ENCODE measurements around the gene ZDHHC15.
"Not testable (repeated sequence)": the region's sequence is repeated elsewhere in the genome, so short reads cannot be mapped to it uniquely, and the experiment has no call there.

ZDHHC15 gene

DNA sequence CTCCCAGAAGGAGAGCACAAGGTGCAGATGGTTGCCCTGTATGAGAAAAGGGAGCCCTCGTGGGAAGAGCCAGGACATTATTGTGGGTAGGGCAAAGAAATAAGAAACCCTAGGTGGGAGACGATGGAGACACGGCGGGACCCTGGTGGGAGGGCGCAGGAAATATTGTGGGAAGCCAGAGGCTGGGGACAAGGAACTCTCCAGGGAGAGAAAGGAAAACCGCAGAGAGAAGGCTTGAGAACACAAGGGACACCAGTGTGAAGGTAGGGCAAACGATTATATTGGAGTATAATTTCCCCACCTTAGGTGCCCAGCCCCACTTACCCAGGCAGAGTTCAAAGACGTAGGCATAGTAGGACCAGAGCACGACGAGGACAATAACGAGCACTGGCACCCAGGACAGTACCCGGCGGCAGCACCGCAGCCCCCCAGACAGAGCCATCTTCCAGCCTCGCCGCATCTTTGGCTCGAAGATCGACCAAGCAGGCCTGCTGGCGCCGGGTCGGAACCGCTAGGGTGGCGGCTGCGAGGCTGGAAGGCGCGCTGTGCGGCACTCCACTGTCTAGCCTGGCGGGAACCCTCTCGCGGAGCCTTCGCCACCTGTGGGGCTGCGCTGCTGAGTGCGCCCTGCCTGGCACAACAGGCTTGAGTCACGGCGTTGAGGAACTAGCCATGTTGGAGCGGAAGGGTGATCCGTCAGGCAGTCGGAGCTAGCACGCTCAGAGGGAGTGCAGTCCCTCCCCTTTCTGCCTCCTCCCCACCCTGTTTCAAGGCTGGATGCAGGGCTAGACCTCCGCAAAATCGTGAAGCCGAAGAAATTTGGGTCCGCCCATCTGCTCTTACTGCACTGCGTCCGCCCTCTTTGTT, at the start of gene ZDHHC15:
Gene ZDHHC15 (minus strand): TSS at position 473 of the 867 bp plus-strand sequence. CDS start 13 bp downstream, at position 460.
- DNase-seq: peak in 53 of 56 donors; percentile 2 to 78 (median 41)

- DNase-seq: not testable (repeated sequence)
Observed at GRCh38 chrX:75560544-75560943, 37.7 kb upstream of the ZDHHC15 start.

DNA sequence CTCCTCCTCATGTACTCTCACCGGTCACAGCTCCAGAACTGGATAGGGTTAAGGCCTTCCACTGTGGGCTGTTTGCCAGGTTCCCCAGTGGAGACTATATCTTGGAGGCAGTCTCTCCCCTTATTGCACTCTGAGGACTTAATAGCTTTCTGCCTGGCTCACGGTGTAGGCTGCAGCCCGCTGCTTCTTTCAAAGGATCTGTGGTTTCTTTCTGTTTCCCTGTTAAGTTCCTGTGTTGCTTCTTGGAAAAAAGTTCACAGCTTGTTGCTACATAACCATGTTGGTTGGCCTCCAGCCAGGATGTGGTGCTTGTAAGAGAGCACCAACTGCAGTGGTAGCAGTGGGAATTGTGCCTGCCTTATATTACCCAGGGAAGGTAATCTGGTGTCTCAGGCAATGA, 24.9 kb upstream of the ZDHHC15 start:
- peak in 9 of 56 donors; percentile 0 to 33 (median 2) for DNase-seq

DNA sequence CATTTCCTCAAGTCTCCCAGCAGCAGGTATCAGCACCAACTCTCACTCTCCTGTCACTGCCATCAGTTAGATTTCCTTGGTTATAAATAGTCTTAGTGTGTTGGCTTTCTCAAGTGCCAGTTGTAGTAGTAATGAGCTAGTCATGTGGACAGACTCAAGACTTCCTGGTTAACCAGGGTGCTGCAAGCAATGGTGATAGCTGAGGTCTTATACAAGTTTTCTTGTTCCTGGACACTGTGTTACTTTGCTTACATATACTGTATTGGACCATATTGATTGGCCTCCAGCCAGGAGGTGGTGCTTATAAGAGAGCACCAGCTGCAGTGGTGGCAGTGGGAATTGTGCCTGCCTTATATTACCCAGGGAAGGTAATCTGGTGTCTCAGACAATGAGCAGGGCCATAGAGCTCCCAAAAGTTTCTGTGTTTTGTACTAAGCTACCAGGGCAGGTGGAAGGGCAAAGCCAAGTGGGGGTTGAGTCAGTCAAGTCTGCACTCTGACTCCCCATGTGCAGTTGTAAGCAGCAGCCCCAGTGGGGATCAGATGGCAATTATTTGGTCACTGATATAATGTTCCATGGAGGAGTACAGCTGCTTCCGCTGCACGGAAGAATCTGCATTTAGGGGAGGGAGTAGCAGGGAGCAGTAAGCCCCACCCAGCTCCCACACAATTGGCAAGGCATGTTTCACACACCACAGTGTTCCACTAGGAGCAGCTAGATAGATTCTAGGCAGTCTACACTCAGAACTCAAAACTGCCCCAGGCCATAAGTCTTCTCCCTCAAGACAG, 24.1 kb upstream of the ZDHHC15 start:
- no peak for DNase-seq

GRCh38 chrX:75544786-75545185, 21.9 kb upstream of the ZDHHC15 start:
- no peak for DNase-seq

GRCh38 chrX:75483933-75484332, 38.9 kb downstream of the ZDHHC15 start:
- no peak for DNase-seq

- DNase-seq: not testable (repeated sequence)
Observed at GRCh38 chrX:75461780-75462179, 61.1 kb downstream of the ZDHHC15 start.

GRCh38 chrX:75421688-75422230, 101.1 kb downstream of the ZDHHC15 start:
- DNase-seq: no peak

GRCh38 chrX:75407153-75407552, 115.7 kb downstream of the ZDHHC15 start:
- DNase-seq: not testable (repeated sequence)

GRCh38 chrX:75390470-75390869, 132.4 kb downstream of the ZDHHC15 start:
- no peak for DNase-seq

- no peak for DNase-seq
Observed at GRCh38 chrX:75369721-75370120, 153.1 kb downstream of the ZDHHC15 start.

GRCh38 chrX:75366861-75367260, 156.0 kb downstream of the ZDHHC15 start:
- no peak for DNase-seq

- DNase-seq: no peak
Observed at GRCh38 chrX:75365243-75365975, 157.4 kb downstream of the ZDHHC15 start.

DNA sequence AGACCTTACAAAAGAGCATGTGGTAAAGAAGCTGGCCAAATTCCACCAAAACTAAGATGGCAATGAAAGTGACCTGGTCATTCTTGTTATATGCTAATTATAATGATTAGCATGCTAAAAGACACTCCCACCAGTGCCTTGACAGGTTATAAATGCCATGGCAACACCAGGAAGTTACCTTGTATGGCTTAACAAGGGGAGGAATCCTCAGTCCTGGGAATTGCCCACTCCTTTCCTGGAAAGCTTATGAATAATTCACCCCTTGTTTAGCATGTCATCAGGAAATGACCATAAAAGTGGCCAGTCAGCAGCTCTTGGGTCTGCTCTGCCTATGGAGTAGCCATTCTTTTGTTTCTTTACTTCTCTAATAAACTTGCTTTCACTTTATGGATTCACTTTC, 161.0 kb downstream of the ZDHHC15 start:
- no peak for DNase-seq

DNA sequence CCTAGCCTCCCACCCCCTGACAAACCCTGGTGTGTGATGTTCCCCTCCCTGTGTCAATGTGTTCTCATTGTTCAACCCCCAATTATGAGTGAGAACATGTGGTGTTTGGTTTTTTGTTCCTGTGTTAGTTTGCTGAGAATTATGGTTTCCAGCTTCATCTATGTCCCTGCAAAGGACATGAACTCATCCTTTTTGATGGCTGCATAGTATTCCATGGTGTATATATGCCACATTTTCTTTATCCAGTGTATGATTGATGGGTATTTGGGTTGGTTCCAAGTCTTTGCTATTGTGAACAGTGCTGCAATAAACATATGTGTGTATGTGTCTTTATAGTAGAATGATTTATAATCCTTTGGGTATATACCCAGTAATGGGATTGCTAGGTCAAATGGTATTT, 174.2 kb downstream of the ZDHHC15 start:
- DNase-seq: not testable (repeated sequence)

DNA sequence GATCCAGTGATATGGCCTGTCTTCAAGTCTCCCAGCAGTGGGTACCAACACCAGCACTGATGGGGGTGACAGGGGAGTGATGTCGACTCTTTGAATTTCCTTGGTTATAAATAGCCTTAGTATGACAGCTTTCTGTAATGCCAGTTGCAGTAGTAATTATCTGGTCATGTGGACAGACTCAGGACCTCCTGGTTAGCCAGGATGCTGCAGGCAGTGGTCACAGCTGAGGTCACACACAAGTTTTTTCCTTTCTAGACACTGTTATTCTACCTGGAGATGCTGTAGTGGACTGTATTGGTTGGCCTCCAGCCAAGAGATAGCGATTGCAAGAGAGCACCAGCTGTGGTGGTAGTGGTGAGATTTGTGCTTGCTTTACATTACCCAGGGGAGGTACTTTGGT, 185.3 kb downstream of the ZDHHC15 start:
- DNase-seq: no peak

- no peak for DNase-seq
Observed at GRCh38 chrX:75335127-75335458, 187.7 kb downstream of the ZDHHC15 start.

- not testable (repeated sequence) for DNase-seq
Observed at GRCh38 chrX:75334407-75335126, 188.3 kb downstream of the ZDHHC15 start.

DNA sequence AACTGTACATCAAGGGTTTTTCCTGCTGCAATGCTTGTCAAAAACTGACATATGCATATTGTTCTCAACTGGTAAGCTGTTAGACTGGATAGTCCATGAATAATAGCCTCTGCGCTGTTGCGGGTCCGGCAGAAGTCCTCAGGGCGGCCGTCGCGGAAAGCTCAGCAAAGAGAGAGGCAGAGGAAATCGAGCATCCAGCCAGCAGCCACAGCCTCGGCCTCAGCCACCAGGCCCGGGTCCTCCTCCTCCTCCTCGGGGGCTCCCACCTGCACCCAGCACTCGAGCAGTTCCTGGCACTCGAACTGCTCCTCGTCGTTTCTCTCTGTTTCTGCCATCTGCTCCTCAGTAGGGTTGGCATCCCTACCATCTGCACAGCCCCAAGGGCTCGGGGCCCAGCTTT, 195.2 kb downstream of the ZDHHC15 start:
- no peak for DNase-seq

Measured in nucleus accumbens (tissue), 56 donors.